Natural killer cell (primary cell): Measurements from ENCODE around the gene ATXN1. TPM values are rescaled to one million over a fixed set of nuclear protein-coding genes. Genes with fewer than 3 reads are reported as not detected.

ENCODE experiments used
- ATAC-seq, 3 donors: fragments of 150-1000 bp in 2 of 3; fragments of 200-7000 bp in 1 of 3; cut with Tn5 transposase; 1 replicate in 1 of 3; 2 replicates in 2 of 3; pipeline ENCODE4 v1.10.0; 2021; ENCODE audit warnings: mild to moderate bottlenecking in 2 of 3, moderate library complexity in 2 of 3
- DNase-seq, 2 donors: peaks; one replicate each; pipeline versions ENCODE4 v3.0.0 to v3.0.0-alpha.2; 2013 to 2021; ENCODE audit warnings: mixed read lengths in 1 of 2
- H3K27ac ChIP-seq: one replicate; pipeline ENCODE4 v1.5.1; 2013; ENCODE audit warnings: mild to moderate bottlenecking, low read length
- H3K27me3 ChIP-seq: one replicate; pipeline ENCODE4 v1.6.1; 2013; ENCODE audit warnings: low read length; ENCODE audit not compliant: control insufficient read depth, insufficient read depth
- H3K36me3 ChIP-seq: one replicate; pipeline ENCODE4 v1.6.1; 2013; ENCODE audit warnings: low read length; ENCODE audit not compliant: control insufficient read depth, insufficient read depth
- H3K4me1 ChIP-seq: one replicate; pipeline ENCODE4 v1.6.1; 2013; ENCODE audit warnings: low read length; ENCODE audit not compliant: control insufficient read depth, insufficient read depth
- H3K4me3 ChIP-seq: one replicate; pipeline ENCODE4 v1.5.1; 2013; ENCODE audit warnings: low read length
- H3K9me3 ChIP-seq: one replicate; pipeline ENCODE4 v1.6.1; 2013; ENCODE audit warnings: low read length; ENCODE audit not compliant: control insufficient read depth, insufficient read depth
- H3K27ac Mint-ChIP-seq, 2 donors: one replicate each; pipeline ENCODE4 v1.8.0; 2022; ENCODE audit warnings: mild to moderate bottlenecking in 2 of 2, mixed read lengths in 2 of 2, moderate library complexity in 1 of 2
- H3K27me3 Mint-ChIP-seq, 2 donors: one replicate each; pipeline ENCODE4 v1.8.0; 2022; ENCODE audit warnings: low read depth in 2 of 2, mixed read lengths in 2 of 2
- H3K36me3 Mint-ChIP-seq: one replicate; pipeline ENCODE4 v1.8.0; 2022; ENCODE audit warnings: mixed read lengths
- H3K4me1 Mint-ChIP-seq, 2 donors: one replicate each; pipeline ENCODE4 v1.8.0; 2022; ENCODE audit warnings: mixed read lengths in 2 of 2
- H3K4me3 Mint-ChIP-seq: one replicate; pipeline ENCODE4 v1.8.0; 2022; ENCODE audit warnings: mild to moderate bottlenecking, moderate library complexity, mixed read lengths
- H3K9me3 Mint-ChIP-seq, 2 donors: one replicate each; pipeline ENCODE4 v1.8.0; 2022; ENCODE audit warnings: mixed read lengths in 2 of 2
- WGBS: methylation state at CpG from one replicate; pipeline ENCODE4 v1.1.7; 2013; ENCODE audit warnings: missing lambda C conversion rate; ENCODE audit not compliant: insufficient coverage; 5-methylcytosine and 5-hydroxymethylcytosine counted together
- intact Hi-C: fragments of 100-400 bp; cut with micrococcal nuclease; formaldehyde crosslinking; loops from one replicate; pipeline ENCODE4 v1.14.2; 2022
- total RNA-seq, 4 donors: library from RNA; stranded (reverse); fragments of 120-200 nt in 1 of 4; gene quantifications; one replicate each; pipeline versions ENCODE4 v1.2.3 to v1.2.4, GENCODE V29; 2013 to 2022
- TF ChIP-seq, protein P1 (sequence below): fragments of 200-600 bp; IDR thresholded peaks from one replicate; pipeline ENCODE4 v1.8.0; 2022; ENCODE audit warnings: antibody characterized with exemption

ATXN1 gene
- total RNA-seq, 3 donors from 2014 or later (not counting 1 experiment from before 2014, with no cell fraction given), result 90.4 to 120 (median 97.9) TPM

DNA sequence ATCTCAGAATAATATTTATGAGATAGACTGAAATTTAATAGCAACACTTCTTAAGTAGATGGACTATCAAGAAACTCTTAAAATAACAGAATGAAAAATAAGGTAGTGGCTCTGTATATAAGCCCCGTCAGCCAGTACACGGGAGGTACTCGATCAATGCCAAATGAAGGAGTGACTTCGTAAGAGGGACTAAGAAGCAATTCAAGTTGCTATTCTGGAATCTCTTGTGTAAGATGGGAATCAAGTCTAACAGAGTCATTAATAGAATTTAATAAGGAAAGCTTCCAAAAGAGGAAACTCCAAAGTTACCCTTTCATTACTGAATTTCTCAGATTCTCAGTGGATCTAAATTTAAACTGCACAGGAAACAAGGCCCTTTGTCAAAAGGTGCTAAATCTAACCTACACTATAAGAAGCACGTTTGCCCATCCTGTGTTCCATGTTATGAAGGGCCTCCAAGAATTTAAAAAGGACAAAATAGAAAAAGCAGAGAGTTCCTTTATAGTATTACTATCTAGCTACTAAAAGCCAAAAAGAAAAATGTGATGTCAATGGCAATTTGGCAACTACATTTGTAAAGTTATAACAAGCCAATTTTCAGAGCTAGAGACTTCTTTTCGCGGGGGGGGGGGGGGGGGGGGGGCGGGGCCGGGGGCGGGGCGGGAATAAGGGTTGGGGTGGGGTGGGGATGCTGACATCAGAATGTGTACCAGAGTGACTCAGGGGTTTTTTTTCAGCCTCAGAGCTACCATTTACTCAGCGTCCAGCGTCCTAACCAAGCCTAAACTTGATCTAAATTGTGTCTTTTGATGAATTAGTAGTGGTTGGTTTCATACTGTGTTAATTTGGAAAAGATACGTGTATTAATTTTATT, 322.3 kb downstream of the ATXN1 start:
- TF ChIP-seq, protein P1, sequence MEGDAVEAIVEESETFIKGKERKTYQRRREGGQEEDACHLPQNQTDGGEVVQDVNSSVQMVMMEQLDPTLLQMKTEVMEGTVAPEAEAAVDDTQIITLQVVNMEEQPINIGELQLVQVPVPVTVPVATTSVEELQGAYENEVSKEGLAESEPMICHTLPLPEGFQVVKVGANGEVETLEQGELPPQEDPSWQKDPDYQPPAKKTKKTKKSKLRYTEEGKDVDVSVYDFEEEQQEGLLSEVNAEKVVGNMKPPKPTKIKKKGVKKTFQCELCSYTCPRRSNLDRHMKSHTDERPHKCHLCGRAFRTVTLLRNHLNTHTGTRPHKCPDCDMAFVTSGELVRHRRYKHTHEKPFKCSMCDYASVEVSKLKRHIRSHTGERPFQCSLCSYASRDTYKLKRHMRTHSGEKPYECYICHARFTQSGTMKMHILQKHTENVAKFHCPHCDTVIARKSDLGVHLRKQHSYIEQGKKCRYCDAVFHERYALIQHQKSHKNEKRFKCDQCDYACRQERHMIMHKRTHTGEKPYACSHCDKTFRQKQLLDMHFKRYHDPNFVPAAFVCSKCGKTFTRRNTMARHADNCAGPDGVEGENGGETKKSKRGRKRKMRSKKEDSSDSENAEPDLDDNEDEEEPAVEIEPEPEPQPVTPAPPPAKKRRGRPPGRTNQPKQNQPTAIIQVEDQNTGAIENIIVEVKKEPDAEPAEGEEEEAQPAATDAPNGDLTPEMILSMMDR, result no peak
- Mint-ChIP-seq H3K9me3 (no peaks in the 10 kb centered on the region), H3K27ac (peak overlapping the region; percentile 13 to 60), H3K36me3 (no peaks in the 10 kb centered on the region), H3K4me1 (peaks cover 35 to 38% of the 10 kb centered on the region in 2 donors), H3K4me3 (no peak overlapping the region), H3K27me3 (no peaks in the 10 kb centered on the region)
- Histone ChIP-seq H3K27ac (no peak overlapping the region), H3K27me3 (no peaks in the 10 kb centered on the region), H3K36me3 (no peaks in the 10 kb centered on the region), H3K9me3 (no peaks in the 10 kb centered on the region), H3K4me1 (peaks cover 17% of the 10 kb centered on the region), H3K4me3 (no peak overlapping the region)
- peak in 1 of 3 donors; percentile 37 for ATAC-seq
- intact Hi-C loops, result loop anchor here (5.0 kb wide), 1 partner anchor 43 kb away; no protein-coding TSS in a partner anchor
- WGBS, result 68% methylated on average over 7 of the region's 14 CpGs
- DNase-seq, result peak in 1 of 2 donors; percentile 59

DNA sequence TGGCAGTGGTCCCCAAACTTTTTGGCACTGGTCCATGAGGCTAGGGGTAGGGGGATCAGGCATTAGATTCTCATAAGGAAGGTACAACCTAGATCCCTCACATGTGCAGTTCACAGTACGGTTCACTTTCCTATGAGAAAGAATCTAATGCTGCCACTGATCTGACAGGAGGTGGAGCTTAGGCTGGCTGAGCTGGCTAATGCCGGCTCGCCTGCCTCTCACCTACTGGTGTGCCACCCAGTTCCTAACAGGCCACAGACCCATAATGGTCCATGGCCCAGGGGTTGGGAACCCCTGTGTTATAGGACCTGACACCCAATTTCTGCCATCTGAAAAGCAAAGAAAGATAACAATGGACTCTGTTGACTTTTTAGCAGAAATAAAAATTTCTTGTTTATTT, 323.3 kb downstream of the ATXN1 start:
- intact Hi-C loops, result loop anchor here (5.0 kb wide), 1 partner anchor 44 kb away; no protein-coding TSS in a partner anchor
- no peaks in the 10 kb centered on the region for H3K9me3 Mint-ChIP-seq
- DNase-seq, result peak in 1 of 2 donors; percentile 64
- peaks cover 35 to 38% of the 10 kb centered on the region in 2 donors for H3K4me1 Mint-ChIP-seq
- no peak overlapping the region for H3K4me3 ChIP-seq
- peaks cover 17% of the 10 kb centered on the region for H3K4me1 ChIP-seq
- ATAC-seq, result peak; percentile 49 to 68 (median 61)
- H3K27me3 Mint-ChIP-seq, result no peaks in the 10 kb centered on the region
- TF ChIP-seq, protein P1, result no peak
- 72% methylated on average over 3 of the region's 3 CpGs for WGBS
- no peaks in the 10 kb centered on the region for H3K9me3 ChIP-seq
- H3K36me3 Mint-ChIP-seq, result no peaks in the 10 kb centered on the region
- H3K4me3 Mint-ChIP-seq, result no peak overlapping the region
- peak overlapping the region in 1 of 2 donors; percentile 85 for H3K27ac Mint-ChIP-seq
- no peaks in the 10 kb centered on the region for H3K36me3 ChIP-seq
- no peaks in the 10 kb centered on the region for H3K27me3 ChIP-seq
- H3K27ac ChIP-seq, result no peak overlapping the region

GRCh38 chr6:16437095-16437494, 324.2 kb downstream of the ATXN1 start:
- peak in 1 of 3 donors; percentile 15 for ATAC-seq
- H3K4me1 Mint-ChIP-seq, result peaks cover 35 to 38% of the 10 kb centered on the region in 2 donors
- peak in 1 of 2 donors; percentile 37 for DNase-seq
- peak overlapping the region; percentile 32 to 85 for H3K27ac Mint-ChIP-seq
- Histone ChIP-seq H3K36me3 (no peaks in the 10 kb centered on the region), H3K27me3 (no peaks in the 10 kb centered on the region), H3K27ac (no peak overlapping the region), H3K4me3 (no peak overlapping the region), H3K4me1 (peaks cover 17% of the 10 kb centered on the region), H3K9me3 (no peaks in the 10 kb centered on the region)
- TF ChIP-seq, protein P1, result no peak
- no peaks in the 10 kb centered on the region for H3K27me3 Mint-ChIP-seq
- H3K9me3 Mint-ChIP-seq, result no peaks in the 10 kb centered on the region
- H3K36me3 Mint-ChIP-seq, result no peaks in the 10 kb centered on the region
- no peak overlapping the region for H3K4me3 Mint-ChIP-seq
- WGBS, result 74% methylated on average over 7 of the region's 7 CpGs
- intact Hi-C loops, result loop anchor here (5.0 kb wide), 1 partner anchor 45 kb away; no protein-coding TSS in a partner anchor
